Keratinocyte (primary cell): Measurements from ENCODE around the gene SLC35D2. TPM values are rescaled to one million over a fixed set of nuclear protein-coding genes. Genes with fewer than 3 reads are reported as not detected.

ENCODE experiments used
- DNase-seq: peaks from one replicate; pipeline ENCODE4 v3.0.0-alpha.2; 2011; ENCODE audit warnings: low read depth, missing footprints, low spot score
- FAIRE-seq: peaks from 2 replicates; lab custom pipeline; 2011; peaks lifted over from hg19 to GRCh38; lab: Jason Lieb, UNC
- H2AFZ ChIP-seq: 2 replicates; pipeline ENCODE4 v1.6.0; 2012; ENCODE audit warnings: low read length, control low read depth, inconsistent platforms; ENCODE audit not compliant: control insufficient read depth
- H3K27ac ChIP-seq: 2 replicates; pipeline ENCODE4 v1.5.1; 2011; ENCODE audit warnings: low read length; ENCODE audit not compliant: control insufficient read depth, insufficient read depth
- H3K27me3 ChIP-seq: 3 replicates; pipeline ENCODE4 v1.6.0; 2011; ENCODE audit warnings: low read length; ENCODE audit not compliant: control insufficient read depth, insufficient read depth; ENCODE audit errors: extremely low read depth
- H3K36me3 ChIP-seq, 2 experiments: 2 replicates in 1 of 2; 3 replicates in 1 of 2; pipeline ENCODE4 v1.5.1; 2011; ENCODE audit warnings: low read length in 2 of 2, mild to moderate bottlenecking in 1 of 2; ENCODE audit not compliant: control insufficient read depth in 2 of 2, insufficient read depth in 2 of 2; ENCODE audit errors: extremely low read depth in 1 of 2
- H3K4me1 ChIP-seq: 3 replicates; pipeline ENCODE4 v1.5.1; 2011; ENCODE audit warnings: low read length; ENCODE audit not compliant: control insufficient read depth, insufficient read depth; ENCODE audit errors: extremely low read depth
- H3K4me2 ChIP-seq: 3 replicates; pipeline ENCODE4 v1.6.0; 2011; ENCODE audit warnings: low read depth, low read length; ENCODE audit not compliant: control insufficient read depth, insufficient read depth; ENCODE audit errors: extremely low read depth
- H3K4me3 ChIP-seq, 3 experiments: fragments of 200-600 bp in 1 of 3; sonication (generic) in 1 of 3; 2 replicates in 2 of 3; 3 replicates in 1 of 3; pipeline ENCODE4 v1.5.1; 2011 to 2016; ENCODE audit warnings: low read length in 3 of 3, mild to moderate bottlenecking in 3 of 3, control low read depth in 2 of 3, inconsistent platforms in 1 of 3, low read depth in 1 of 3, mixed read lengths in 1 of 3, mixed run types in 1 of 3, moderate library complexity in 1 of 3; ENCODE audit not compliant: control insufficient read depth in 2 of 3, insufficient read depth in 2 of 3; ENCODE audit errors: extremely low read depth in 1 of 3
- H3K79me2 ChIP-seq: 2 replicates; pipeline ENCODE4 v1.6.0; 2012; ENCODE audit warnings: low read length; ENCODE audit not compliant: control insufficient read depth, insufficient read depth
- H3K9ac ChIP-seq: 3 replicates; pipeline ENCODE4 v1.6.0; 2011; ENCODE audit warnings: low read length; ENCODE audit not compliant: control insufficient read depth, insufficient read depth; ENCODE audit errors: extremely low read depth
- H3K9me1 ChIP-seq: 3 replicates; pipeline ENCODE4 v1.6.0; 2011; ENCODE audit warnings: low read length; ENCODE audit not compliant: control insufficient read depth, insufficient read depth; ENCODE audit errors: extremely low read depth
- H3K9me3 ChIP-seq: 2 replicates; pipeline ENCODE4 v1.5.1; 2012; ENCODE audit warnings: low read depth, low read length; ENCODE audit not compliant: control insufficient read depth
- H4K20me1 ChIP-seq: 3 replicates; pipeline ENCODE4 v1.6.0; 2011; ENCODE audit warnings: low read length; ENCODE audit not compliant: control insufficient read depth, insufficient read depth; ENCODE audit errors: extremely low read depth
- EZH2 ChIP-seq: IDR thresholded peaks from one replicate; pipeline ENCODE4 v1.6.1; 2012; ENCODE audit warnings: inconsistent platforms, mild to moderate bottlenecking, low read length, moderate library complexity
- dilution Hi-C: fragments of 300-500 bp; cut with MboI; formaldehyde crosslinking; loops from one replicate; pipeline ENCODE4 v1.7.0; 2020; ENCODE audit warnings: low sequenced_read_pairs; ENCODE audit not compliant: extremely low pct_ligation_motif_present
- polyA plus RNA-seq, 5 experiments: library from polyadenylated mRNA; depleted of rRNA in 3 of 5; stranded (reverse) in 3 of 5; stranded (forward) in 1 of 5; unstranded in 1 of 5; fragments of >200 nt; gene quantifications; 1 replicate in 1 of 5; 2 replicates in 3 of 5; 3 replicates in 1 of 5; pipeline versions ENCODE4 v1.2.1 to v1.2.3, GENCODE V29; 2011 to 2012; ENCODE audit warnings: missing spikeins in 2 of 5, low read depth in 1 of 5, low replicate concordance in 1 of 5
- TF ChIP-seq, protein P1 (sequence below), 3 experiments: IDR thresholded peaks in 1 of 3; conservative IDR thresholded peaks in 1 of 3; optimal IDR thresholded peaks in 1 of 3; 2 replicates in 2 of 3; 3 replicates in 1 of 3; pipeline versions ENCODE3 to v1.5.1; 2011; ENCODE audit warnings: low read length in 3 of 3, mild to moderate bottlenecking in 3 of 3, moderate library complexity in 2 of 3, control low read depth in 1 of 3, inconsistent platforms in 1 of 3; ENCODE audit not compliant: insufficient read depth in 2 of 3; ENCODE audit errors: extremely low read depth in 1 of 3

The SLC35D2 gene
- polyA plus RNA-seq, 1 donor (not counting 4 experiments of a cell fraction or from before 2014, with no cell fraction given), result 20.4 TPM

GRCh38 chr9:96394832-96395496 is 11.5 kb upstream of the SLC35D2 start:
- Histone ChIP-seq H3K27ac (no peak overlapping the region), H3K79me2 (no peaks in the 10 kb centered on the region), H4K20me1 (no peaks in the 10 kb centered on the region), H3K27me3 (no peaks in the 10 kb centered on the region), H3K4me2 (no peak overlapping the region), H3K9ac (no peak overlapping the region), H3K9me3 (no peaks in the 10 kb centered on the region), H2AFZ (no peak overlapping the region), H3K36me3 (peaks cover 0 to 6% of the 10 kb centered on the region in 2 experiments), H3K4me1 (no peaks in the 10 kb centered on the region), H3K9me1 (no peaks in the 10 kb centered on the region), H3K4me3 (no peak overlapping the region)
- no peak for DNase-seq
- no peak for FAIRE-seq
- TF ChIP-seq EZH2, result no peak
- TF ChIP-seq, protein P1, sequence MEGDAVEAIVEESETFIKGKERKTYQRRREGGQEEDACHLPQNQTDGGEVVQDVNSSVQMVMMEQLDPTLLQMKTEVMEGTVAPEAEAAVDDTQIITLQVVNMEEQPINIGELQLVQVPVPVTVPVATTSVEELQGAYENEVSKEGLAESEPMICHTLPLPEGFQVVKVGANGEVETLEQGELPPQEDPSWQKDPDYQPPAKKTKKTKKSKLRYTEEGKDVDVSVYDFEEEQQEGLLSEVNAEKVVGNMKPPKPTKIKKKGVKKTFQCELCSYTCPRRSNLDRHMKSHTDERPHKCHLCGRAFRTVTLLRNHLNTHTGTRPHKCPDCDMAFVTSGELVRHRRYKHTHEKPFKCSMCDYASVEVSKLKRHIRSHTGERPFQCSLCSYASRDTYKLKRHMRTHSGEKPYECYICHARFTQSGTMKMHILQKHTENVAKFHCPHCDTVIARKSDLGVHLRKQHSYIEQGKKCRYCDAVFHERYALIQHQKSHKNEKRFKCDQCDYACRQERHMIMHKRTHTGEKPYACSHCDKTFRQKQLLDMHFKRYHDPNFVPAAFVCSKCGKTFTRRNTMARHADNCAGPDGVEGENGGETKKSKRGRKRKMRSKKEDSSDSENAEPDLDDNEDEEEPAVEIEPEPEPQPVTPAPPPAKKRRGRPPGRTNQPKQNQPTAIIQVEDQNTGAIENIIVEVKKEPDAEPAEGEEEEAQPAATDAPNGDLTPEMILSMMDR (optimal IDR thresholded peaks at IDR 0.05 in 1 of 3, IDR thresholded peaks at IDR 0.05 in 1 of 3, conservative IDR thresholded peaks at IDR 0.05 in 1 of 3; ENCODE audit: extremely low read depth in 1 of 3, insufficient read depth in 2 of 3, low read length in 3 of 3), result no peak
- dilution Hi-C loops, result no loop called here

- FAIRE-seq (no peak), DNase-seq (no peak)
- no peaks in the 10 kb centered on the region for H3K4me1 ChIP-seq
- no peaks in the 10 kb centered on the region for H4K20me1 ChIP-seq
- no peaks in the 10 kb centered on the region for H3K9me3 ChIP-seq
- H3K79me2 ChIP-seq, result no peaks in the 10 kb centered on the region
- no peak overlapping the region for H3K27ac ChIP-seq
- no peak overlapping the region for H2AFZ ChIP-seq
- H3K27me3 ChIP-seq, result no peaks in the 10 kb centered on the region
- no peaks in the 10 kb centered on the region for H3K9me1 ChIP-seq
- dilution Hi-C loops, result no loop called here
- H3K9ac ChIP-seq, result no peak overlapping the region
- TF ChIP-seq, protein P1 (optimal IDR thresholded peaks at IDR 0.05 in 1 of 3, IDR thresholded peaks at IDR 0.05 in 1 of 3, conservative IDR thresholded peaks at IDR 0.05 in 1 of 3; ENCODE audit: extremely low read depth in 1 of 3, insufficient read depth in 2 of 3, low read length in 3 of 3), result no peak
- no peak for TF ChIP-seq EZH2
- H3K4me2 ChIP-seq, result no peak overlapping the region
- no peak overlapping the region for H3K4me3 ChIP-seq
- H3K36me3 ChIP-seq, result peaks cover 0 to 10% of the 10 kb centered on the region in 2 experiments
These were observed 8.8 kb upstream of the SLC35D2 start for GRCh38 chr9:96392263-96392662.
